Peyer's patch (tissue), 4 donors: Measurements from ENCODE around the gene GPD2.

Experiments
- POLR2A ChIP-seq, 2 donors: fragments of 450-650 bp; IDR thresholded peaks; one replicate each; pipeline ENCODE4 v1.5.1; 2017; ENCODE audit warnings: antibody characterized with exemption in 2 of 2, mild to moderate bottlenecking in 2 of 2, moderate library complexity in 2 of 2
- TF ChIP-seq, protein P1 (sequence below), 6 experiments: fragments of 450-650 bp in 4 of 6; fragments of 200-600 bp in 2 of 6; sonication (generic) in 1 of 6; IDR thresholded peaks; one replicate each; pipeline ENCODE4 v1.5.1; 2017 to 2019; ENCODE audit warnings: antibody characterized with exemption in 6 of 6, mild to moderate bottlenecking in 3 of 6, moderate library complexity in 1 of 6

DNA sequence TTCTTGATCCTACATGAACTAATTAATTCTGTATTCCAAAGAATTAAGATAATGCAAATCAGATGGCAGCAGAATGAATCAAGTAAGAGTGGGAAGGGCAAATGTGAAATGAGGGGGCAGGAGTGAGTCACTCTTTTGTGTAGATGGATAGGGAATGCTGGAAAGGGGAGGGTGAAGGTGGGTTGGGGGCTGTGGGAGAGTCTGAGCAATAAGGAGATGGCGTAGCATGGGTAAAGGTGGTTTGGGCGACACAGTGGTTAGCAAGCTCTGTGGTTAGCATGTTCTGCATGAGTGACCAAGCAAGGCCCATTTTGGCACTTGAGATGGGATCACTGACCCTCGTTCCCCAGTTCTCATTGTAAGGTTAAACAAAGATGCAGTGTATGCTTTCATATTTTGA, 20.4 kb downstream of the GPD2 start:
- TF ChIP-seq, protein P1, sequence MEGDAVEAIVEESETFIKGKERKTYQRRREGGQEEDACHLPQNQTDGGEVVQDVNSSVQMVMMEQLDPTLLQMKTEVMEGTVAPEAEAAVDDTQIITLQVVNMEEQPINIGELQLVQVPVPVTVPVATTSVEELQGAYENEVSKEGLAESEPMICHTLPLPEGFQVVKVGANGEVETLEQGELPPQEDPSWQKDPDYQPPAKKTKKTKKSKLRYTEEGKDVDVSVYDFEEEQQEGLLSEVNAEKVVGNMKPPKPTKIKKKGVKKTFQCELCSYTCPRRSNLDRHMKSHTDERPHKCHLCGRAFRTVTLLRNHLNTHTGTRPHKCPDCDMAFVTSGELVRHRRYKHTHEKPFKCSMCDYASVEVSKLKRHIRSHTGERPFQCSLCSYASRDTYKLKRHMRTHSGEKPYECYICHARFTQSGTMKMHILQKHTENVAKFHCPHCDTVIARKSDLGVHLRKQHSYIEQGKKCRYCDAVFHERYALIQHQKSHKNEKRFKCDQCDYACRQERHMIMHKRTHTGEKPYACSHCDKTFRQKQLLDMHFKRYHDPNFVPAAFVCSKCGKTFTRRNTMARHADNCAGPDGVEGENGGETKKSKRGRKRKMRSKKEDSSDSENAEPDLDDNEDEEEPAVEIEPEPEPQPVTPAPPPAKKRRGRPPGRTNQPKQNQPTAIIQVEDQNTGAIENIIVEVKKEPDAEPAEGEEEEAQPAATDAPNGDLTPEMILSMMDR (IDR thresholded peaks at IDR 0.05): no peak
- TF ChIP-seq POLR2A (IDR thresholded peaks at IDR 0.05): no peak
